MM.1S (cell line): ENCODE measurements around the gene BBX.

Experiments
- DNase-seq: peaks from one replicate; pipeline ENCODE4 v3.0.0-alpha.2; 2015
- H2AFZ ChIP-seq: fragments of 300-600 bp; sonication (generic); 2 replicates; pipeline ENCODE4 v1.6.0; 2016; ENCODE audit warnings: antibody characterized with exemption, low read length
- H3F3A ChIP-seq: fragments of 300-600 bp; sonication (generic); 2 replicates; pipeline ENCODE4 v1.6.1; 2016; ENCODE audit warnings: mild to moderate bottlenecking, antibody characterized with exemption, low read length, moderate library complexity, mixed read lengths; ENCODE audit not compliant: insufficient read depth
- H3K27ac ChIP-seq: fragments of 300-600 bp; sonication (generic); 2 replicates; pipeline ENCODE4 v1.5.1; 2016; ENCODE audit warnings: mild to moderate bottlenecking, low read length
- H3K27me3 ChIP-seq: fragments of 300-600 bp; sonication (generic); replicated peaks from 2 replicates; pipeline ENCODE4 v1.6.0; 2016; ENCODE audit warnings: low read length; ENCODE audit not compliant: insufficient read depth
- H3K36me3 ChIP-seq: fragments of 300-600 bp; sonication (generic); replicated peaks from 2 replicates; pipeline ENCODE4 v1.6.1; 2016; ENCODE audit warnings: mild to moderate bottlenecking, low read length, mixed read lengths; ENCODE audit not compliant: insufficient read depth
- H3K4me1 ChIP-seq: fragments of 300-600 bp; sonication (generic); 2 replicates; pipeline ENCODE4 v1.6.1; 2016; ENCODE audit warnings: low read length, mixed read lengths
- H3K4me2 ChIP-seq: fragments of 300-600 bp; sonication (generic); 2 replicates; pipeline ENCODE4 v1.6.0; 2016; ENCODE audit warnings: low read depth, low read length
- H3K4me3 ChIP-seq: fragments of 300-600 bp; sonication (generic); 2 replicates; pipeline ENCODE4 v1.5.1; 2016; ENCODE audit warnings: low read length, mixed read lengths
- H3K79me2 ChIP-seq: fragments of 300-600 bp; sonication (generic); 2 replicates; pipeline ENCODE4 v1.6.1; 2016; ENCODE audit warnings: mixed run types, low read length, mixed read lengths
- H3K9ac ChIP-seq: fragments of 300-600 bp; sonication (generic); 2 replicates; pipeline ENCODE4 v1.6.1; 2016; ENCODE audit warnings: low read length, mixed read lengths
- H3K9me2 ChIP-seq: fragments of 300-600 bp; sonication (generic); replicated peaks from 2 replicates; pipeline ENCODE4 v1.6.1; 2016; ENCODE audit warnings: mild to moderate bottlenecking, low read length, mixed read lengths; ENCODE audit not compliant: insufficient read depth
- H3K9me3 ChIP-seq: fragments of 300-600 bp; sonication (generic); replicated peaks from 2 replicates; pipeline ENCODE4 v1.6.1; 2016; ENCODE audit warnings: mild to moderate bottlenecking, low read length, mixed read lengths; ENCODE audit not compliant: insufficient read depth
- H4K20me1 ChIP-seq: fragments of 300-600 bp; sonication (generic); 2 replicates; pipeline ENCODE4 v1.6.1; 2016; ENCODE audit warnings: mild to moderate bottlenecking, low read length, moderate library complexity, mixed read lengths; ENCODE audit not compliant: insufficient read depth
- EZH2 ChIP-seq: fragments of 300-600 bp; sonication (generic); optimal IDR thresholded peaks from 2 replicates; pipeline ENCODE3; 2017; ENCODE audit warnings: low read depth, mild to moderate bottlenecking, antibody characterized with exemption, low read length, mixed read lengths
- EZH2phosphoT487 ChIP-seq: fragments of 300-600 bp; sonication (generic); IDR thresholded peaks from 2 replicates; pipeline ENCODE4 v1.6.1; 2018; ENCODE audit warnings: antibody characterized with exemption, low read length
- TF ChIP-seq, protein P1 (sequence below): fragments of 300-600 bp; sonication (generic); IDR thresholded peaks from 2 replicates; pipeline ENCODE4 v1.5.1; 2016; ENCODE audit warnings: antibody characterized with exemption, low read length, mixed read lengths

The BBX gene

DNA sequence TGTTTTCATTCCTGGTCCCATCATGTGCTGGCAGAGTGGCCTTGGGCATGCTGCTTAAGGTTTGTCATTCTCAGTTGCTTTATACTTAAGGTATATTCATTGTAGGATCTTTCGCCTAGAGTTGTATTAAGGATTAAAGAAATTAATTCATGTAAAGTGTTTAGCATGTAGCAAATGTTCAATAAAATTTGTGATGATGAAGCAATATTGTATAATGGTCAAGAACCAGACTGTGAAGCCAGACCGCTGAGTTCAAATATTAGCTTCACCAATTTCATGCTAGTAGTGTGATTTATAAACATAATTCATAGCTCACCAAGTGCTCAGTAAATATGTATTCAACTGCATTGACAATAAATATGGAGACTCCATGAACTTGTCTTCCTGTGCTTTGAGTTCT, 178.5 kb downstream of the BBX start:
- H3K27me3 ChIP-seq = no peaks in the 10 kb centered on the region
- H3K4me3 ChIP-seq = no peak overlapping the region
- no peaks in the 10 kb centered on the region for H3K79me2 ChIP-seq
- DNase-seq = no peak
- TF ChIP-seq EZH2 (no peak), EZH2phosphoT487 (no peak)
- TF ChIP-seq, protein P1, sequence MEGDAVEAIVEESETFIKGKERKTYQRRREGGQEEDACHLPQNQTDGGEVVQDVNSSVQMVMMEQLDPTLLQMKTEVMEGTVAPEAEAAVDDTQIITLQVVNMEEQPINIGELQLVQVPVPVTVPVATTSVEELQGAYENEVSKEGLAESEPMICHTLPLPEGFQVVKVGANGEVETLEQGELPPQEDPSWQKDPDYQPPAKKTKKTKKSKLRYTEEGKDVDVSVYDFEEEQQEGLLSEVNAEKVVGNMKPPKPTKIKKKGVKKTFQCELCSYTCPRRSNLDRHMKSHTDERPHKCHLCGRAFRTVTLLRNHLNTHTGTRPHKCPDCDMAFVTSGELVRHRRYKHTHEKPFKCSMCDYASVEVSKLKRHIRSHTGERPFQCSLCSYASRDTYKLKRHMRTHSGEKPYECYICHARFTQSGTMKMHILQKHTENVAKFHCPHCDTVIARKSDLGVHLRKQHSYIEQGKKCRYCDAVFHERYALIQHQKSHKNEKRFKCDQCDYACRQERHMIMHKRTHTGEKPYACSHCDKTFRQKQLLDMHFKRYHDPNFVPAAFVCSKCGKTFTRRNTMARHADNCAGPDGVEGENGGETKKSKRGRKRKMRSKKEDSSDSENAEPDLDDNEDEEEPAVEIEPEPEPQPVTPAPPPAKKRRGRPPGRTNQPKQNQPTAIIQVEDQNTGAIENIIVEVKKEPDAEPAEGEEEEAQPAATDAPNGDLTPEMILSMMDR = no peak
- no peak overlapping the region for H3K27ac ChIP-seq
- H3K36me3 ChIP-seq = no peaks in the 10 kb centered on the region
- H3K9me3 ChIP-seq = no peaks in the 10 kb centered on the region
- no peak overlapping the region for H3K4me2 ChIP-seq
- no peaks in the 10 kb centered on the region for H4K20me1 ChIP-seq
- H3F3A ChIP-seq = no peaks in the 10 kb centered on the region
- H3K4me1 ChIP-seq = no peaks in the 10 kb centered on the region
- H3K9me2 ChIP-seq = no peaks in the 10 kb centered on the region
- H3K9ac ChIP-seq = no peak overlapping the region
- no peak overlapping the region for H2AFZ ChIP-seq

DNA sequence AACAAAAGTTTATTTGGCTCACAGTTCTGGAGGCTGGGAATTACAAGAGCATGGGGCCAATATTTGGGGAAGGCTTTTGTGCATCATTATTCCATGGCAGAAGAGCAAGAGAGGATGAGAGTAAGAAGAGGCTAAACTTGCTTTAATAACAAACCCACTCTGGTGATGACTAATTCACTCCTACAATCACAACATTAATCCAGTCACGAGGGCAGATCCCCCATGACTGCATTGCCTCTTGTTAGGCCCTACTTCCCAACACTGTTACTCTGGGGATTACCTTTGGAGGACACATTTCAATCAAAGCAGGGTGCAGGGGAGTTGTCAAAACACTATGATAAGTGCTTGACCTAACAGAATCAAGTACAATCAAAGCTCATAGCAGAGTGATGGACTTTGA, 181.7 kb downstream of the BBX start:
- Histone ChIP-seq H3F3A (no peaks in the 10 kb centered on the region), H3K4me2 (no peak overlapping the region), H4K20me1 (no peaks in the 10 kb centered on the region), H3K27me3 (no peaks in the 10 kb centered on the region), H3K4me3 (no peak overlapping the region), H3K27ac (no peak overlapping the region), H3K4me1 (no peaks in the 10 kb centered on the region), H3K9me3 (no peaks in the 10 kb centered on the region), H3K79me2 (no peaks in the 10 kb centered on the region), H3K36me3 (no peaks in the 10 kb centered on the region), H3K9ac (no peak overlapping the region), H2AFZ (no peak overlapping the region), H3K9me2 (no peaks in the 10 kb centered on the region)
- DNase-seq = no peak
- TF ChIP-seq EZH2phosphoT487 = no peak
- TF ChIP-seq, protein P1 = no peak
- no peak for TF ChIP-seq EZH2

DNA sequence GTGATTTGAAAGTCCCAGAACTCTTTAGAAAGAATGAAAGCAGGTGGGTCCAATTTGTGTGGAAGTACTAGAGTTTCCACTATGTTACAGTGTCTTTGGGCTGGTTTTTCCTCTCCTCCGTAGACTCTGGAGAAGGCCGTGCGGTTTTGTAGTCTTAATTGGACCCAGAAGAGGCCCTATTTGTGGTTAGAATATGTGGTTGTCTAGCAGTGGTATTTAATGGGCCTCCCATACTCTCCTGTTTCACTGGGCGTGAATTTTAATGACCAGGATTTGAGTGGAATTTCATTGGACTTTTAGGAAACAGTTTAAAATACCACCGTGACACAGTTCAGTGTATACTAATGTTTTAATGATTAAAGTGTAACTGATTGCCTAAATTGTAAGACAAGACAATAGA, 182.3 kb downstream of the BBX start:
- Histone ChIP-seq H4K20me1 (no peaks in the 10 kb centered on the region), H3K9me3 (no peaks in the 10 kb centered on the region), H3K4me3 (no peak overlapping the region), H3K4me1 (no peaks in the 10 kb centered on the region), H3K4me2 (no peak overlapping the region), H3K79me2 (no peaks in the 10 kb centered on the region), H3F3A (no peaks in the 10 kb centered on the region), H2AFZ (no peak overlapping the region), H3K36me3 (no peaks in the 10 kb centered on the region), H3K9ac (no peak overlapping the region), H3K9me2 (no peaks in the 10 kb centered on the region), H3K27me3 (no peaks in the 10 kb centered on the region), H3K27ac (no peak overlapping the region)
- no peak for DNase-seq
- TF ChIP-seq EZH2phosphoT487 (no peak), EZH2 (no peak)
- TF ChIP-seq, protein P1 = no peak
